ENCODE measurements around the gene CYP4V2. TPM values are rescaled to one million over a fixed set of nuclear protein-coding genes. Genes with fewer than 3 reads are reported as not detected.

The CYP4V2 gene
- polyA plus RNA-seq, 1 donor from 2014 or later, result 5.6 TPM

GRCh38 chr4:186166852-186167512 is 24.4 kb upstream of the CYP4V2 start:
- no peaks in the 10 kb centered on the region for H3K79me2 ChIP-seq (replicated peaks; ENCODE audit: insufficient read depth, low read length)
- no peak overlapping the region for H2AFZ ChIP-seq (ENCODE audit: low read depth, low read length)
- no peaks in the 10 kb centered on the region for H3K9me2 ChIP-seq (ENCODE audit: insufficient read depth, low read length)
- no peaks in the 10 kb centered on the region for H3K9me3 ChIP-seq (ENCODE audit: low read length)
- no peaks in the 10 kb centered on the region for H3K27me3 ChIP-seq (ENCODE audit: insufficient read depth, low read depth, low read length)
- no peak overlapping the region for H3K4me2 ChIP-seq (ENCODE audit: low read length)
- TF ChIP-seq SMC3 (conservative IDR thresholded peaks at IDR 0.05; ENCODE audit: poor library complexity), result no peak
- TF ChIP-seq POLR2AphosphoS5 (IDR thresholded peaks at IDR 0.05), result no peak
- no peak for TF ChIP-seq EP300 (conservative IDR thresholded peaks at IDR 0.05; ENCODE audit: poor library complexity, severe bottlenecking)
- TF ChIP-seq TAF1 (IDR thresholded peaks at IDR 0.05; ENCODE audit: low read depth), result no peak
- no peak for TF ChIP-seq EZH2 (IDR thresholded peaks at IDR 0.05; ENCODE audit: borderline replicate concordance, insufficient read depth, low read length, poor library complexity, severe bottlenecking)
- TF ChIP-seq RAD21 (conservative IDR thresholded peaks at IDR 0.05), result no peak
- TF ChIP-seq REST (IDR thresholded peaks at IDR 0.05; ENCODE audit: borderline replicate concordance), result no peak
- no peak for TF ChIP-seq CTCF (IDR thresholded peaks at IDR 0.05; ENCODE audit: poor library complexity, severe bottlenecking)
- TF ChIP-seq MXI1 (conservative IDR thresholded peaks at IDR 0.05; ENCODE audit: poor library complexity, severe bottlenecking), result no peak
- H3K27ac ChIP-seq (ENCODE audit: low read length), result no peak overlapping the region
- no peak overlapping the region for H3K9ac ChIP-seq (ENCODE audit: low read length)
- H3K4me3 ChIP-seq (ENCODE audit: low read length), result no peak overlapping the region
- no peaks in the 10 kb centered on the region for H4K20me1 ChIP-seq (ENCODE audit: insufficient read depth)
- H3F3A ChIP-seq (ENCODE audit: insufficient read depth, low read length, poor library complexity, severe bottlenecking), result no peaks in the 10 kb centered on the region
- no peaks in the 10 kb centered on the region for H3K36me3 ChIP-seq (ENCODE audit: insufficient read depth, low read length)

GRCh38 chr4:186167605-186168004 is 23.8 kb upstream of the CYP4V2 start:
- Histone ChIP-seq H3K9me2 (ENCODE audit: insufficient read depth, low read length) (no peaks in the 10 kb centered on the region), H3K4me2 (ENCODE audit: low read length) (no peak overlapping the region), H3K9me3 (ENCODE audit: low read length) (no peaks in the 10 kb centered on the region), H3K27ac (ENCODE audit: low read length) (no peak overlapping the region), H3K4me3 (ENCODE audit: low read length) (no peak overlapping the region), H3K9ac (ENCODE audit: low read length) (no peak overlapping the region), H4K20me1 (ENCODE audit: insufficient read depth) (no peaks in the 10 kb centered on the region), H3K27me3 (ENCODE audit: insufficient read depth, low read depth, low read length) (no peaks in the 10 kb centered on the region), H3K36me3 (ENCODE audit: insufficient read depth, low read length) (no peaks in the 10 kb centered on the region), H3F3A (ENCODE audit: insufficient read depth, low read length, poor library complexity, severe bottlenecking) (no peaks in the 10 kb centered on the region), H3K79me2 (replicated peaks; ENCODE audit: insufficient read depth, low read length) (no peaks in the 10 kb centered on the region), H2AFZ (ENCODE audit: low read depth, low read length) (no peak overlapping the region)
- TF ChIP-seq SMC3 (conservative IDR thresholded peaks at IDR 0.05; ENCODE audit: poor library complexity) (no peak), CTCF (IDR thresholded peaks at IDR 0.05; ENCODE audit: poor library complexity, severe bottlenecking) (no peak)
